ENCODE measurements around the gene PLEKHM2.

GRCh38 chr1:15707239-15707925 is 23.3 kb downstream of the PLEKHM2 start:
- TF ChIP-seq POLR2A (IDR thresholded peaks at IDR 0.05): no peak
- TF ChIP-seq EP300 (IDR thresholded peaks at IDR 0.05): no peak
- TF ChIP-seq CTCF (IDR thresholded peaks at IDR 0.05): no peak
- TF ChIP-seq POLR2AphosphoS5 (IDR thresholded peaks at IDR 0.05): no peak

Measured in suprapubic skin (tissue), 4 donors.